Heart left ventricle (tissue), 16 donors: ENCODE data around the gene RGMA. TPM values are rescaled to one million over a fixed set of nuclear protein-coding genes. Genes with fewer than 3 reads are reported as not detected.
A peak's percentile ranks its signal among the peaks of the same experiment; 100 is the strongest.

Source experiments
- ATAC-seq, 4 donors: fragments of 200-7000 bp; cut with Tn5 transposase; one replicate each; pipeline ENCODE4 v1.9.1; 2020 to 2022; ENCODE audit warnings: moderate library complexity in 4 of 4, mild to moderate bottlenecking in 3 of 4, moderate number of reproducible peaks in 1 of 4
- DNase-seq, 5 donors: peaks; one replicate each; pipeline ENCODE4 v3.0.0-alpha.2; 2020
- H3K27ac ChIP-seq, 12 donors: fragments of 200-600 bp; sonication (generic) in 4 of 12; one replicate each; pipeline versions ENCODE4 v1.5.0 to v1.8.0; 2016 to 2022; ENCODE audit warnings: mild to moderate bottlenecking in 2 of 12
- H3K27me3 ChIP-seq, 9 donors: fragments of 200-600 bp; sonication (generic) in 2 of 9; one replicate each; pipeline versions ENCODE4 v1.5.1 to v1.8.0; 2016 to 2022; ENCODE audit warnings: mild to moderate bottlenecking in 3 of 9
- H3K36me3 ChIP-seq, 9 donors: fragments of 200-600 bp; sonication (generic) in 2 of 9; one replicate each; pipeline versions ENCODE4 v1.5.0 to v1.8.0; 2018 to 2022; ENCODE audit warnings: mild to moderate bottlenecking in 2 of 9
- H3K4me1 ChIP-seq, 12 donors: fragments of 200-600 bp; sonication (generic) in 4 of 12; one replicate each; pipeline versions ENCODE4 v1.5.0 to v1.8.0; 2016 to 2022; ENCODE audit warnings: mild to moderate bottlenecking in 3 of 12
- H3K4me3 ChIP-seq, 12 donors: fragments of 200-600 bp; sonication (generic) in 4 of 12; one replicate each; pipeline versions ENCODE4 v1.5.0 to v1.8.0; 2017 to 2022; ENCODE audit warnings: mild to moderate bottlenecking in 9 of 12, moderate library complexity in 4 of 12
- H3K9me3 ChIP-seq, 12 donors: fragments of 200-600 bp; sonication (generic) in 4 of 12; one replicate each; pipeline versions ENCODE4 v1.5.0 to v1.8.0; 2016 to 2022; ENCODE audit warnings: mild to moderate bottlenecking in 1 of 12
- CTCF ChIP-seq, 12 donors: fragments of 200-600 bp; sonication (generic) in 4 of 12; IDR thresholded peaks; one replicate each; pipeline versions ENCODE4 v1.5.0 to v1.8.0; 2018 to 2022; ENCODE audit warnings: antibody characterized with exemption in 12 of 12, mild to moderate bottlenecking in 5 of 12
- POLR2A ChIP-seq, 2 donors: fragments of 450-650 bp; IDR thresholded peaks; one replicate each; pipeline ENCODE4 v1.6.1; 2017; ENCODE audit warnings: antibody characterized with exemption in 2 of 2, mild to moderate bottlenecking in 2 of 2, moderate library complexity in 2 of 2
- WGBS, 4 donors: extraction: QIAGEN DNeasy Blood & Tissue Kit in 2 of 4; methylation state at CpG; one replicate each; pipeline versions ENCODE4 v1.1.5 to v1.1.7; 2013 to 2018; 5-methylcytosine and 5-hydroxymethylcytosine counted together
- intact Hi-C, 10 donors: fragments of 100-400 bp; cut with DNase I; formaldehyde crosslinking; loops; one replicate each; pipeline versions ENCODE4 v1.11.1 to v1.14.2; 2022
- polyA plus RNA-seq, 2 donors: library from polyadenylated mRNA; stranded (reverse); fragments of 200-250 nt; gene quantifications; one replicate each; pipeline ENCODE4 v1.2.3, GENCODE V29; 2013
- total RNA-seq, 9 donors: library from RNA; depleted of rRNA in 2 of 9; stranded (reverse); fragments of >200 nt in 2 of 9; fragmentation: NEBNext Ultra II Directional in 3 of 9; extraction: Animal tissue kit (Norgen Biotek cat#: 25700) in 3 of 9; gene quantifications; one replicate each; pipeline versions ENCODE4 v1.1.0 to v1.2.4, GENCODE V29; 2016 to 2023
- donor health status: ischemic (EF 13 %, LVEDD 7.1; RV severe dilation, severe dysfunction).
- donor health status: healthy with polysubstance abuse.
- donor health status: DM: no; HTN: yes; CAD: no.
- donor health status: DM: no; HTN: no; CAD: no.
- donor health status: ischemic (EF 25% LVEDD 6.9; RV normal size, moderate dysfunction).
- donor health status: ischemic (EF 25% LVEDD 5.7; RV mildly dilated, moderate dysfunction).
- donor health status: healthy.
- donor health status: DM: yes; HTN: yes; CAD: no.
- donor health status: ischemic (EF 35%, LVEDD 5.7; RV mildly dilated, moderate dysfunction).
- donor health status: nonischemic (EF 11% LVEDD 7.7; RV severe dilation, severe dysfunction).
- donor health status: DM: yes; HTN: yes; CAD: no.
- donor health status: PGD.
- donor health status: ischemic (EF 29% LVEDD 5.4; RV normal size, mild dysfunction).
- donor health status: nonischemic (EF 23%, LVEDD 6.1; RV moderate dilation, normal function).

Gene RGMA
- total and polyA plus RNA-seq, 11 donors: 4.7 to 20.8 (median 14.8) TPM

GRCh38 chr15:93045191-93045785 lies 43.7 kb downstream of the RGMA start:
- intact Hi-C loops: loop anchor here in 1 of 10 donors (10.0 kb wide), 1 partner anchor 940 kb away; no protein-coding TSS in a partner anchor
- Histone ChIP-seq H3K4me3 (no peak overlapping the region), H3K36me3 (peaks cover 0 to 59% (median 17%) of the 10 kb centered on the region in 9 donors), H3K9me3 (peaks cover 0 to 14% (median 0%) of the 10 kb centered on the region in 12 donors), H3K27me3 (no peaks in the 10 kb centered on the region), H3K4me1 (peaks cover 0 to 8% (median 0%) of the 10 kb centered on the region in 12 donors), H3K27ac (no peak overlapping the region)
- DNase-seq (peak in 2 of 5 donors; percentile 20 to 43), ATAC-seq (no peak)
- no peak for TF ChIP-seq POLR2A (IDR thresholded peaks at IDR 0.05)
- TF ChIP-seq CTCF (IDR thresholded peaks at IDR 0.05): no peak
- WGBS, 4 donors: 93 to 96% (median 96%) methylated on average over 26 to 27 of the region's 27 CpGs

GRCh38 chr15:93044301-93045190 lies 44.5 kb downstream of the RGMA start:
- peak in 2 of 5 donors; percentile 21 to 52 for DNase-seq
- TF ChIP-seq CTCF (IDR thresholded peaks at IDR 0.05): no peak
- H3K4me1 ChIP-seq: peaks cover 0 to 8% (median 0%) of the 10 kb centered on the region in 12 donors
- no peaks in the 10 kb centered on the region for H3K27me3 ChIP-seq
- H3K4me3 ChIP-seq: no peak overlapping the region
- peaks cover 0 to 53% (median 17%) of the 10 kb centered on the region in 9 donors for H3K36me3 ChIP-seq
- WGBS, 4 donors: 86 to 92% (median 90%) methylated on average over 8 to 46 of the region's 46 CpGs
- peak in 1 of 4 donors; percentile 10 for ATAC-seq
- H3K27ac ChIP-seq: no peak overlapping the region
- peaks cover 0 to 14% (median 0%) of the 10 kb centered on the region in 12 donors for H3K9me3 ChIP-seq
- intact Hi-C loops: loop anchor here in 1 of 10 donors (10.0 kb wide), 1 partner anchor 940 kb away; no protein-coding TSS in a partner anchor

GRCh38 chr15:93043621-93044300 lies 45.2 kb downstream of the RGMA start:
- WGBS, 4 donors: 60 to 66% (median 64%) methylated on average over 10 to 12 of the region's 12 CpGs
- Histone ChIP-seq H3K9me3 (peaks cover 0 to 14% (median 0%) of the 10 kb centered on the region in 12 donors), H3K36me3 (peaks cover 0 to 45% (median 12%) of the 10 kb centered on the region in 9 donors), H3K27me3 (no peaks in the 10 kb centered on the region), H3K4me3 (no peak overlapping the region), H3K27ac (no peak overlapping the region), H3K4me1 (peaks cover 0 to 5% (median 0%) of the 10 kb centered on the region in 12 donors)
- intact Hi-C loops: loop anchor here in 1 of 10 donors (10.0 kb wide), 1 partner anchor 941 kb away; no protein-coding TSS in a partner anchor
- DNase-seq (peak in 2 of 5 donors; percentile 20 to 48), ATAC-seq (peak in 1 of 4 donors; percentile 27)
- no peak for TF ChIP-seq POLR2A (IDR thresholded peaks at IDR 0.05)
- TF ChIP-seq CTCF (IDR thresholded peaks at IDR 0.05): no peak
